Body of pancreas (tissue), 4 donors: ENCODE results near the gene FBXL3.

Source experiments
- POLR2A ChIP-seq, 3 donors: fragments of 450-650 bp; IDR thresholded peaks; one replicate each; pipeline ENCODE4 v1.6.1; 2016; ENCODE audit warnings: antibody characterized with exemption in 3 of 3, mild to moderate bottlenecking in 2 of 3
- TF ChIP-seq, protein P1 (sequence below), 7 experiments: fragments of 450-650 bp in 4 of 7; fragments of 200-600 bp in 3 of 7; sonication (generic) in 3 of 7; IDR thresholded peaks; one replicate each; pipeline ENCODE4 v1.5.1; 2016 to 2019; ENCODE audit warnings: antibody characterized with exemption in 7 of 7

DNA sequence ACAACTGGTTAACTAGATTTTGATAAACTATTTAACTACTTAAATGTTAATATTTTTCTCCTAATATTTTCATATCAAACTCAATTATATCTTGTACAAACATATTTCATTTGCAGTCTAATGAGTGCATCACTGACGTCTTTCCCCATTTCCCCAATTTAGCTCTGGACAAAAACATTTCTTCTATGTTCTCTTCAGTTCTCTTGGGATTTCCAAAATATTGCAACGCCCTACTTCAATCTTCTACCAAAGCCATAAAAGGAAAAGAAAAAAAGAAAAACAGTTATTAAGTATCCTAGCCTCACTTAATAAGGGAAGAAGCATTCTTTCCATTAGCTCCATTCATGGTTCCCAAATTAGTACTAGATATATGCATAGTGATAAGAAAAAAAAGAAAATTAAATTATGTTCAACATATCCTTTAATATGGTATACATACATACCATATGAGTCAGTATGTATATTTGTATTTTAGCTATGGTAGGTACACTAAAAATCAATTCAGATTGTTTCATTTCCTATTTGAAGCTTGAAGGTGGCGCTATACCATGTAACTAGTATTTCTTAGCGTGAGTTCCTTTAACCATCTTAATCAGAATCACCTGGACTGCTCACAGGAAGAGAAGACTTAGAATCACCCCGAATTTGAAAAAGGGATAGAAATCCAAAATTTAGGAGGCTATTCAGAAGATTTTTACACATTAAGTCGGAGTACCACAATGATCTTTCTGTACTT lies 9.9 kb downstream of the FBXL3 start:
- TF ChIP-seq, protein P1, sequence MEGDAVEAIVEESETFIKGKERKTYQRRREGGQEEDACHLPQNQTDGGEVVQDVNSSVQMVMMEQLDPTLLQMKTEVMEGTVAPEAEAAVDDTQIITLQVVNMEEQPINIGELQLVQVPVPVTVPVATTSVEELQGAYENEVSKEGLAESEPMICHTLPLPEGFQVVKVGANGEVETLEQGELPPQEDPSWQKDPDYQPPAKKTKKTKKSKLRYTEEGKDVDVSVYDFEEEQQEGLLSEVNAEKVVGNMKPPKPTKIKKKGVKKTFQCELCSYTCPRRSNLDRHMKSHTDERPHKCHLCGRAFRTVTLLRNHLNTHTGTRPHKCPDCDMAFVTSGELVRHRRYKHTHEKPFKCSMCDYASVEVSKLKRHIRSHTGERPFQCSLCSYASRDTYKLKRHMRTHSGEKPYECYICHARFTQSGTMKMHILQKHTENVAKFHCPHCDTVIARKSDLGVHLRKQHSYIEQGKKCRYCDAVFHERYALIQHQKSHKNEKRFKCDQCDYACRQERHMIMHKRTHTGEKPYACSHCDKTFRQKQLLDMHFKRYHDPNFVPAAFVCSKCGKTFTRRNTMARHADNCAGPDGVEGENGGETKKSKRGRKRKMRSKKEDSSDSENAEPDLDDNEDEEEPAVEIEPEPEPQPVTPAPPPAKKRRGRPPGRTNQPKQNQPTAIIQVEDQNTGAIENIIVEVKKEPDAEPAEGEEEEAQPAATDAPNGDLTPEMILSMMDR (IDR thresholded peaks at IDR 0.05), result no peak
- no peak for TF ChIP-seq POLR2A (IDR thresholded peaks at IDR 0.05)
